Keratinocyte (primary cell): ENCODE data around the gene CDC42SE2. TPM values are rescaled to one million over a fixed set of nuclear protein-coding genes. Genes with fewer than 3 reads are reported as not detected.
A peak's percentile ranks its signal among the peaks of the same experiment; 100 is the strongest.

Source experiments
- DNase-seq: peaks from one replicate; pipeline ENCODE4 v3.0.0-alpha.2; 2011; ENCODE audit warnings: low read depth, missing footprints, low spot score
- FAIRE-seq: peaks from 2 replicates; lab custom pipeline; 2011; peaks lifted over from hg19 to GRCh38; lab: Jason Lieb, UNC
- H2AFZ ChIP-seq: 2 replicates; pipeline ENCODE4 v1.6.0; 2012; ENCODE audit warnings: low read length, control low read depth, inconsistent platforms; ENCODE audit not compliant: control insufficient read depth
- H3K27ac ChIP-seq: 2 replicates; pipeline ENCODE4 v1.5.1; 2011; ENCODE audit warnings: low read length; ENCODE audit not compliant: control insufficient read depth, insufficient read depth
- H3K27me3 ChIP-seq: 3 replicates; pipeline ENCODE4 v1.6.0; 2011; ENCODE audit warnings: low read length; ENCODE audit not compliant: control insufficient read depth, insufficient read depth; ENCODE audit errors: extremely low read depth
- H3K36me3 ChIP-seq, 2 experiments: 2 replicates in 1 of 2; 3 replicates in 1 of 2; pipeline ENCODE4 v1.5.1; 2011; ENCODE audit warnings: low read length in 2 of 2, mild to moderate bottlenecking in 1 of 2; ENCODE audit not compliant: control insufficient read depth in 2 of 2, insufficient read depth in 2 of 2; ENCODE audit errors: extremely low read depth in 1 of 2
- H3K4me1 ChIP-seq: 3 replicates; pipeline ENCODE4 v1.5.1; 2011; ENCODE audit warnings: low read length; ENCODE audit not compliant: control insufficient read depth, insufficient read depth; ENCODE audit errors: extremely low read depth
- H3K4me2 ChIP-seq: 3 replicates; pipeline ENCODE4 v1.6.0; 2011; ENCODE audit warnings: low read depth, low read length; ENCODE audit not compliant: control insufficient read depth, insufficient read depth; ENCODE audit errors: extremely low read depth
- H3K4me3 ChIP-seq, 3 experiments: fragments of 200-600 bp in 1 of 3; sonication (generic) in 1 of 3; 2 replicates in 2 of 3; 3 replicates in 1 of 3; pipeline ENCODE4 v1.5.1; 2011 to 2016; ENCODE audit warnings: low read length in 3 of 3, mild to moderate bottlenecking in 3 of 3, control low read depth in 2 of 3, inconsistent platforms in 1 of 3, low read depth in 1 of 3, mixed read lengths in 1 of 3, mixed run types in 1 of 3, moderate library complexity in 1 of 3; ENCODE audit not compliant: control insufficient read depth in 2 of 3, insufficient read depth in 2 of 3; ENCODE audit errors: extremely low read depth in 1 of 3
- H3K79me2 ChIP-seq: 2 replicates; pipeline ENCODE4 v1.6.0; 2012; ENCODE audit warnings: low read length; ENCODE audit not compliant: control insufficient read depth, insufficient read depth
- H3K9ac ChIP-seq: 3 replicates; pipeline ENCODE4 v1.6.0; 2011; ENCODE audit warnings: low read length; ENCODE audit not compliant: control insufficient read depth, insufficient read depth; ENCODE audit errors: extremely low read depth
- H3K9me1 ChIP-seq: 3 replicates; pipeline ENCODE4 v1.6.0; 2011; ENCODE audit warnings: low read length; ENCODE audit not compliant: control insufficient read depth, insufficient read depth; ENCODE audit errors: extremely low read depth
- H3K9me3 ChIP-seq: 2 replicates; pipeline ENCODE4 v1.5.1; 2012; ENCODE audit warnings: low read depth, low read length; ENCODE audit not compliant: control insufficient read depth
- H4K20me1 ChIP-seq: 3 replicates; pipeline ENCODE4 v1.6.0; 2011; ENCODE audit warnings: low read length; ENCODE audit not compliant: control insufficient read depth, insufficient read depth; ENCODE audit errors: extremely low read depth
- EZH2 ChIP-seq: IDR thresholded peaks from one replicate; pipeline ENCODE4 v1.6.1; 2012; ENCODE audit warnings: inconsistent platforms, mild to moderate bottlenecking, low read length, moderate library complexity
- dilution Hi-C: fragments of 300-500 bp; cut with MboI; formaldehyde crosslinking; loops from one replicate; pipeline ENCODE4 v1.7.0; 2020; ENCODE audit warnings: low sequenced_read_pairs; ENCODE audit not compliant: extremely low pct_ligation_motif_present
- polyA plus RNA-seq, 5 experiments: library from polyadenylated mRNA; depleted of rRNA in 3 of 5; stranded (reverse) in 3 of 5; stranded (forward) in 1 of 5; unstranded in 1 of 5; fragments of >200 nt; gene quantifications; 1 replicate in 1 of 5; 2 replicates in 3 of 5; 3 replicates in 1 of 5; pipeline versions ENCODE4 v1.2.1 to v1.2.3, GENCODE V29; 2011 to 2012; ENCODE audit warnings: missing spikeins in 2 of 5, low read depth in 1 of 5, low replicate concordance in 1 of 5
- TF ChIP-seq, protein P1 (sequence below), 3 experiments: IDR thresholded peaks in 1 of 3; conservative IDR thresholded peaks in 1 of 3; optimal IDR thresholded peaks in 1 of 3; 2 replicates in 2 of 3; 3 replicates in 1 of 3; pipeline versions ENCODE3 to v1.5.1; 2011; ENCODE audit warnings: low read length in 3 of 3, mild to moderate bottlenecking in 3 of 3, moderate library complexity in 2 of 3, control low read depth in 1 of 3, inconsistent platforms in 1 of 3; ENCODE audit not compliant: insufficient read depth in 2 of 3; ENCODE audit errors: extremely low read depth in 1 of 3

The CDC42SE2 gene
- polyA plus RNA-seq, 1 donor (not counting 4 experiments of a cell fraction or from before 2014, with no cell fraction given), result 32.5 TPM

DNA sequence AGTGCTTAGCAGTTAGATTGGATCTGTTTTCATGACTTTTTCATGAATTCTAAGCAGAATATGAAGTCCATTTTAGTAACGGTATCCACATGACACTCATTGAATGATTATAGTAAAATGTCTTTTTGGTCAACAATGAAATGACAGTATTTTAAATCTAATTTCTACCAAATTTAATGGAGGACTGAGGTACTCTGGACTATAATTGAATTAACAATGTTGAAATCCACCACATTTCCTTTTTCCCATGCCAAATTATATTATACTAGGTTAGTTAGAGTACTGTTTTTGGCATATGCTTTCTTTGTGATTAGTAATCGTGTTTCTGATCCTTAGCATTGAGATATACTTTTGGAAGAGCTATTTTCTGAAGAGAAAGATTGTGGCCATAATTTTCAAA, 40.6 kb downstream of the CDC42SE2 start:
- no peak for TF ChIP-seq EZH2
- TF ChIP-seq, protein P1, sequence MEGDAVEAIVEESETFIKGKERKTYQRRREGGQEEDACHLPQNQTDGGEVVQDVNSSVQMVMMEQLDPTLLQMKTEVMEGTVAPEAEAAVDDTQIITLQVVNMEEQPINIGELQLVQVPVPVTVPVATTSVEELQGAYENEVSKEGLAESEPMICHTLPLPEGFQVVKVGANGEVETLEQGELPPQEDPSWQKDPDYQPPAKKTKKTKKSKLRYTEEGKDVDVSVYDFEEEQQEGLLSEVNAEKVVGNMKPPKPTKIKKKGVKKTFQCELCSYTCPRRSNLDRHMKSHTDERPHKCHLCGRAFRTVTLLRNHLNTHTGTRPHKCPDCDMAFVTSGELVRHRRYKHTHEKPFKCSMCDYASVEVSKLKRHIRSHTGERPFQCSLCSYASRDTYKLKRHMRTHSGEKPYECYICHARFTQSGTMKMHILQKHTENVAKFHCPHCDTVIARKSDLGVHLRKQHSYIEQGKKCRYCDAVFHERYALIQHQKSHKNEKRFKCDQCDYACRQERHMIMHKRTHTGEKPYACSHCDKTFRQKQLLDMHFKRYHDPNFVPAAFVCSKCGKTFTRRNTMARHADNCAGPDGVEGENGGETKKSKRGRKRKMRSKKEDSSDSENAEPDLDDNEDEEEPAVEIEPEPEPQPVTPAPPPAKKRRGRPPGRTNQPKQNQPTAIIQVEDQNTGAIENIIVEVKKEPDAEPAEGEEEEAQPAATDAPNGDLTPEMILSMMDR (optimal IDR thresholded peaks at IDR 0.05 in 1 of 3, IDR thresholded peaks at IDR 0.05 in 1 of 3, conservative IDR thresholded peaks at IDR 0.05 in 1 of 3; ENCODE audit: extremely low read depth in 1 of 3, insufficient read depth in 2 of 3, low read length in 3 of 3), result no peak
- Histone ChIP-seq H3K4me3 (no peak overlapping the region), H3K36me3 (no peaks in the 10 kb centered on the region), H3K79me2 (peaks cover 53% of the 10 kb centered on the region), H2AFZ (no peak overlapping the region), H3K4me2 (no peak overlapping the region), H3K27me3 (no peaks in the 10 kb centered on the region), H3K9me3 (no peaks in the 10 kb centered on the region), H4K20me1 (no peaks in the 10 kb centered on the region), H3K27ac (no peak overlapping the region), H3K9ac (no peak overlapping the region), H3K9me1 (no peaks in the 10 kb centered on the region), H3K4me1 (peaks cover 26% of the 10 kb centered on the region)
- FAIRE-seq (no peak), DNase-seq (no peak)
- dilution Hi-C loops, result no loop called here

DNA sequence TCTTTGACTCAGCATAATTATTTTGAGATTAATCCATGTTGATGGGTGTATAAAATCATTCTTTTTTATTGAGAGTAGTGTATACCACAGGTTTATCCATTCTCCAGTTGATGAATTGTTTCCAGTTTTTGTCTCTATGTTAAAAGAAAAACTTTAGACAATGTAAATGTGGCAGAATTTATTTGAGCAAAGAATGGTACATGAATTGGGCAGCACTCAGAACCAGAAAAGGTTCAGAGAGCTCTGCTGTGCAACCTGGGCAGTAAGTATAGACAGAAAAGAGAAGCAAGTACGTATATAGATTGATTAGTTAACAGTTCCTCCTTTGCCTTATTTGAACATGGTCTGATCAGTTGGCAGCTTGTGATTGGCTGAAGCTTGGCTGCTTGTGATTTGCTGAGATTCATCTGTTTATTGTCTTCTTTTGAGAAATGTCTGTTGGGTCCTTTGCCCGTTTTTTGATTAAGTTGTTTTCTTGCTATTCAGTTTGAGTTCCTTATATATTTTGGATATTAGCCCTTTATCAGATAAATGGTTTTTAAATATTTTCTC, 41.4 kb downstream of the CDC42SE2 start:
- no peaks in the 10 kb centered on the region for H3K9me3 ChIP-seq
- no peak overlapping the region for H3K9ac ChIP-seq
- TF ChIP-seq EZH2, result no peak
- TF ChIP-seq, protein P1 (optimal IDR thresholded peaks at IDR 0.05 in 1 of 3, IDR thresholded peaks at IDR 0.05 in 1 of 3, conservative IDR thresholded peaks at IDR 0.05 in 1 of 3; ENCODE audit: extremely low read depth in 1 of 3, insufficient read depth in 2 of 3, low read length in 3 of 3), result no peak
- H3K4me3 ChIP-seq, result no peak overlapping the region
- no peak overlapping the region for H2AFZ ChIP-seq
- H3K27me3 ChIP-seq, result no peaks in the 10 kb centered on the region
- peaks cover 26% of the 10 kb centered on the region for H3K4me1 ChIP-seq
- H3K36me3 ChIP-seq, result no peaks in the 10 kb centered on the region
- peaks cover 45% of the 10 kb centered on the region for H3K79me2 ChIP-seq
- H3K4me2 ChIP-seq, result no peak overlapping the region
- no peaks in the 10 kb centered on the region for H3K9me1 ChIP-seq
- DNase-seq (no peak), FAIRE-seq (peak; percentile 26)
- no peaks in the 10 kb centered on the region for H4K20me1 ChIP-seq
- no peak overlapping the region for H3K27ac ChIP-seq
- dilution Hi-C loops, result no loop called here
